ENCODE measurements around the gene AJUBA.

DNA sequence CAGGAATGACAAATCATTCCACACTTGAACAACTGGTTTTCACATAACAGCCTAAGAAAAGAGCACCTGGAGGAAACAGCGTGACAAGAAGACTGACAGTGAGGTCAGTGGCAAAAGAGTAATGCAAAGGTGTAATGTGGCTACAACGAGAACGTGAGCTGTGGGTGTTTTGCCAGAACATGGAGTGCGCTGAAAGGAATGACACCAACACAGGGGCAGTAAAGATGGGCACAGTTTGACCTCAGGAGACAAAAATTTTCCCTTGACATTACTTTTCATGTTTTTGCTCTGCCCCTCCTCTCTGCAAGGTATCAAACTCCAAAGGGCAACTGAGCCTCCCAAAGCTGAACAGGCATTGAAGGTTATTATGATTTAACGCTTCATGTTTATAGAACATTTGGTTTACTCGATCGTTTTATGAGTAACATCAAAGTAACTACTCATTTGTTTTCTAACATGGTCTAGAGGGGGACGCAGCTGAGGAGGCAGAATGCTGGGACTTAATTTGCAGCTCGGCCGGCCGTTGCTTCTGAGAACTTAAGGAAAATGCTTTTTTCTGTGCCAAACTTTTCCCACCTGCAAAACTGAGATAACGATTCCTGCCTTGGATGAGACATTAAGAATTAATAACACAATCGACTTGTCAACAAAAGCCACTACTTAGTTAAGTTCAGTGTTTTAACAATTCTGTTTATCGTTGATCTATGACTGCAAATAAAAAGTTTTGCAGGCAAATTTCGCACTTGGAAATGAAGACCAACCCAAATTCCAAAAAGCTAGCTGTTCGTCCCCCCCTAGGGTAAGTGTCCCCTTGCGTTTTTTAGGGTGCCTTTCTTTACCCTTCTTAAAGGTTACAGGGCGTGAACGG, 26.4 kb downstream of the AJUBA start:
- TF ChIP-seq SUZ12 (IDR thresholded peaks at IDR 0.05) (no peak), NFRKB (IDR thresholded peaks at IDR 0.05) (no peak), FOXA1 (IDR thresholded peaks at IDR 0.05) (no peak), BHLHE40 (IDR thresholded peaks at IDR 0.05; ENCODE audit: borderline replicate concordance) (no peak), HDGF (IDR thresholded peaks at IDR 0.05; ENCODE audit: borderline replicate concordance) (no peak), FOXM1 (IDR thresholded peaks at IDR 0.05; ENCODE audit: borderline replicate concordance) (no peak), ZNF384 (IDR thresholded peaks at IDR 0.05) (no peak), ARNT (IDR thresholded peaks at IDR 0.05) (no peak), FOXK2 (IDR thresholded peaks at IDR 0.05) (no peak), L3MBTL2 (conservative IDR thresholded peaks at IDR 0.05) (no peak), ELF4 (IDR thresholded peaks at IDR 0.05) (no peak), SP1 (IDR thresholded peaks at IDR 0.05) (no peak), TARDBP (IDR thresholded peaks at IDR 0.05) (no peak)
- TF ChIP-seq, protein P1, sequence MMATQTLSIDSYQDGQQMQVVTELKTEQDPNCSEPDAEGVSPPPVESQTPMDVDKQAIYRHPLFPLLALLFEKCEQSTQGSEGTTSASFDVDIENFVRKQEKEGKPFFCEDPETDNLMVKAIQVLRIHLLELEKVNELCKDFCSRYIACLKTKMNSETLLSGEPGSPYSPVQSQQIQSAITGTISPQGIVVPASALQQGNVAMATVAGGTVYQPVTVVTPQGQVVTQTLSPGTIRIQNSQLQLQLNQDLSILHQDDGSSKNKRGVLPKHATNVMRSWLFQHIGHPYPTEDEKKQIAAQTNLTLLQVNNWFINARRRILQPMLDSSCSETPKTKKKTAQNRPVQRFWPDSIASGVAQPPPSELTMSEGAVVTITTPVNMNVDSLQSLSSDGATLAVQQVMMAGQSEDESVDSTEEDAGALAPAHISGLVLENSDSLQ (IDR thresholded peaks at IDR 0.05), result no peak

Measured in HEK293T (cell line).